Stimulated activated CD8-positive, alpha-beta memory T cell treated with anti-CD3 and anti-CD28 coated beads, Interleukin-4, amount 100 ng/mL, for 24 hours (primary cell): ENCODE measurements around the gene CHAD.
"Not testable (repeated sequence)": the region's sequence is repeated elsewhere in the genome, so short reads cannot be mapped to it uniquely, and the experiment has no call there.

ENCODE experiments used
- DNase-seq: peaks from one replicate; pipeline ENCODE4 v3.0.0-alpha.2; 2020; ENCODE audit warnings: low read depth

Gene CHAD

GRCh38 chr17:50473901-50474300 lies 5.2 kb upstream of the CHAD start:
- DNase-seq = no peak

DNA sequence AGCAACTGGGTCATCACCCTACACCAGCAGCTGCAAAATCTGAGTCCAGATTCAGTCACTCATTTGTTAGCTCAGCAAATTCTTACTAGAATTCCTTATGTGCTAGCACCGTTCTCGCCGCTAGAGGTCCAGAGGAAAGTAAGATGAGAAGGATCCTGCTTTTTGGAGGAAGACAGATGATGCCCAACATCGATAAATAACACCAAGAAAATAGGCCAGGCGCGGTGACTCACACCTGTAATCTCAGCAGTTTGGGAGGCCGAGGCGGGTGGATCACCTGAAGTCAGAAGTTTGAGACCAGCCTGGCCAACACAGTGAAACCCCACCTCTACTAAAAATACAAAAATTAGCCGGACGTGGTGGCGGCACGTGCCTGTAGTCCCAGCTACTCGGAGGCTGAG lies 4.1 kb upstream of the CHAD start:
- DNase-seq = not testable (repeated sequence)

DNA sequence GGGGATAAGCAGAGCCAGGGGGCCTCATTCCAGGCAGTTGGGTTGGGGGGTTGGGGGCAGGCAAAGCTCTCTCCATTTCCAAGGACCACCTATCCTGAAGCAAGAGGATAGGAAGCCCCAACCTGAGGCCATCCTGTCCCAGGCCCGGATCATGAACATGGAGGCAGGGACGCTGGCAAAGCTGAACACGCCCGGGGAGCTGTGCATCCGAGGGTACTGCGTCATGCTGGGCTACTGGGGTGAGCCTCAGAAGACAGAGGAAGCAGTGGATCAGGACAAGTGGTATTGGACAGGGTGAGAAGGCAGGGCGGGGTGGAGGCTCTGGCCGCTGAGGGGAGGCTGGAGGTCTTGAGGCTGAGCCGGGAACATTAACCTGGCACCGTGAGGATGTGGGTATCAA lies 3.6 kb upstream of the CHAD start:
- no peak for DNase-seq

- no peak for DNase-seq
These were observed 2.6 kb upstream of the CHAD start for GRCh38 chr17:50471009-50471905.

DNA sequence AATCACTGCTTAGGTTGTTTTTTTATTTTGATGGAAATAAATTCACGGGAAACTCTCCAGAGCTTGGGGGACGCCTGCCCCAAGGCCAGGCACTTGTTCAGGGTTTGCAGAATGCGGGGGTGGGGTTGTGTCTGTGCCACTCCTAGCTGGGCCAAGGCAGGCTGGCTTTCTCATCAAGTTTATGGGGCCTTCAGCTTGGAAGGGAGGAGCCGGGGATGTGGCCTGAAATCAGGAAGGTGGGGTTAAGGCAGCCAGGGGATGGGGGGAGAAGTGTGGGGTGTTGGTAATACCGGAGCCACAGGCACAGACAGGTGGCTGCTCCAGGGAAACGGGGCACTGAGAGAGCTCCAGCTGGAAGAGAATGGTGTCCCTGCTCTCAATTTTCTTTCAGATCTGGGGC lies 1.7 kb upstream of the CHAD start:
- DNase-seq = no peak

DNA sequence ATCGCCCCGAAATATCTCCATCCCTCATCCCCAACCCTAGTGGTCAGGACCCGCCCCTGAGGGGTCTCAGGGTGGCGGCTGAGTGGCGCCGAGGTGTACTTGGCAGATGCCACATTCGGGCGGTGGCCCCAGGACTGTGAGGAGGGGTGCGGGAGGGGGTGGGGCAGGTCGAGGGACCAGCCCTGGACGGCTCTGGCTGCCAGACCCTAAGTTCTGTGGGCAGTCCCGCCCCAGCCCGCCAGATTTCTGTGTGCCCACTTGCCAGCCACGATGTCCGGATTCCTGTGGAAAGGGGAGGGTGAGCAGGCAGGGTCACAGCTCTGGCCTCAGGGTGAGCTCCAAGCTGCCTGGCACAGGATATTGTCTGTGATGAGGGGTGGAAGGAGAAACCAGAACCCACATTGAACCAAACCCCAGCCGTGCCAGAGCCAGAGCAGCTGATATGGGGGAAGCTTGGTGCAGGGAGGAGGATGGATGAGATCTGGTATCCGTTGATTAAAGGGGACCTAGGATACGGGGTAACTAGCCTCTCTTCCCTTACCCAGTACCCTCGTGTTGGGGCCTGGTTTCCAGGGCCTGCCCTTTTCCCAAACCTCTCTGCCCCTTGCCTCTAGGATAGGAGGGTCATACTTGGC lies 1.1 kb upstream of the CHAD start:
- DNase-seq = no peak

DNA sequence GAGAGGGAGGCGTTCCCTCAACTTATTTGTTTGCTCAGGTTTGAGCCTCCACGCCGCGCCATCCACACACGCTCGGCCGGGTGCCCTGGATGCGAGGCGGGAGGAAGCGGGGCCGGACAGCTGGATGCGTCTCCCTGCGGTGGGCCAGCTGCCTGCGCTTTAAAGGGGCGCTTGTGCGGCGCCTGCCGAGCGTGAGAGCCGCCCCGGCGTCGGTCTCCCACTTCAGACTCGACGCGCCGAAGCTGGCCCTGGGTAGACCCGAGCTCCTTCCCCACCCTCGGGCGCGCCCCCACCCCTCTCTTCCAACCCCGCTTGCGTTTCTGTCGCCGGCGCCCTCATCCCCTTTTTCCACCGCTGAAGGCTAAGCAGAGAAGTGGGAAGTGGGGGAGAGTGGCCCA lies 527 bp upstream of the CHAD start:
- DNase-seq = no peak

GRCh38 chr17:50467855-50468303 lies 801 bp downstream of the CHAD start:
- DNase-seq = no peak

DNA sequence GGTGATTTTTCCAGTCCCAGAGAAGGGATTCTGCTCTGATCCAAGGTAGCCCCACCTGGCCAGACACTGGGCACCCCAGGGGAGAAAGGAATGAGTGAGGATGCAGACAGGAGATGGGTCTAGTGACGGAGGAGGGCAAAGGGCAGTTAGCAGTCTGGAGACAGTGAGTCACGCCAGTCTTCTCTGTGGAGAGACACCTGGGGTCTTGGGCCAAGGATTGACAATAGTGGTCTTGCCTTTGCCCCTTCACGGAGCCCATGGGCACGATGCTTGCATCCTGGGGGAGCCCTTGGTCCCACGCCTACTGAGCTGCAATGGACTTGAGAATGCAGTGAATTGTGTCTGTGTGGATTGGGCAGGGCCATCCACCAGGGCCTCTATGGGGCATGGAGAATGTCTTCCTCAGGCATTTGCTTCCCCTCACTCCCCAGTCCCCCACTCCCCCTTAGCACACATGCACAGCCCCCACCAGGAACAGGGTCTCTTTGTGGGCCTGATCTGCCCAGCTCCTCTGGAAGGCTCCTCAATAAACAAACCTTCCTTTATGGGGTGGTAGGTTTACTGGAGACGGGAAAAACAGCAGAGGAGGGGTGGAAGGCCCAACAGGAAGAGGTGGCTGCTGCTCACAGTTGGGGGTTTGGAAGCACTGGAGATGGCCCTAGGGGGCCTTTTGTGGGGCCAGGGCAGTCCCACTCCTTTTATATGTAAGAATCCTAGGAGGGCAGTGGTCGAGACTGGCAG lies 1.4 kb downstream of the CHAD start:
- DNase-seq = no peak

DNA sequence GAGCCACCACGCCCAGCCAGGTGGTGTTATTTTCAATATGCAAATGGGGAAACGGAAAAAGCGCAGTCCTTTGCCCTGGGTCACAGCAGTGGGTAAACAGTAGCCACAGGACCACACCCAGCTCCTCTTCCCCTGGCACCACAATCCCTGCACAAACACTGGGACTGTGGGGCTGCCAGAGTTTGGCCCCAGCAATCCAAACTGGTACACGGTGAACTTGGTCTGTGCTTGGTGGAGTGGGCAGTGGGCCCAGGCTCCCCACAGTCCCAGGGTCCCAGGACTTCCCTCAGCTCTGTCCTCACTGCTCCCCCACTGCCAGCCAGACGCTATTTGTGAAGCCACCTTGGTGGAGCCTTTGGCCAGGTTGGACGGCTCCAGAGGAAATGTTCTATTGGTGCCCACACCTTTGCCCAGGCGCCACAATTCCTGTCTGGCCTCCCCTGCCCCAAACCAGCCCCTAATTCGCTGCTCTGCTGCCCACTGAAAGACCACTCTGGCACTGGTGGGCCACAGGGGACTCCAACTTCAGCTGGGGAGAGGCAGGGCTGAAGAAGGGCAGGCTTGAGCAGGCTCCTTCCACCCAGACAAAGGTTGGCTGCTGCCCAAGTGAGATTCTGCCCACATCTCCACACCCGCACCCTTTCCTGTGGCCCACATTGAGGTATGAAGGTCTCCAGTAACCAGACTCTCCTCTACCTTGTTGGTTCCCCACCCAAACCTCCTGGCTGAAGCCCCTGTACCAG lies 2.1 kb downstream of the CHAD start:
- DNase-seq = no peak

DNA sequence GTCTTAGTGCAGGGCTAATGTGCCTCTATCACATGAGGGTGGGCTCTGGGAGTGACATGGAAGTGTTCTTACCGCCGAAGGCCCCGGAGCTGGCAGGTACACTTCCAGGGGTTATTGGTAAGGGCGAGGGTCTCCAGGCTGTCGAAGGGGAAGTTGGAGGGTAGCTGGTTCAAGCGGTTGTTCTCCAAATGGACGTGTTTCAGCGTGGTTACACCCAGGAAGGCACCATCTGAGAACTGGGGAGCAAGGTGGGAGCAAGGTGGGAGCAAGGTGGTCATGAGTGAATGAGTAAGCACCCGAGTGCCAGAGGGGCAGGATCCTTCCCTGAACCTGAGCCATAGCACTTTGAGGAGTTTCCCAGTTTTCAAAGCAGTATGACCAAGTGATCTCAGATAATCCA lies 3.0 kb downstream of the CHAD start:
- no peak for DNase-seq

DNA sequence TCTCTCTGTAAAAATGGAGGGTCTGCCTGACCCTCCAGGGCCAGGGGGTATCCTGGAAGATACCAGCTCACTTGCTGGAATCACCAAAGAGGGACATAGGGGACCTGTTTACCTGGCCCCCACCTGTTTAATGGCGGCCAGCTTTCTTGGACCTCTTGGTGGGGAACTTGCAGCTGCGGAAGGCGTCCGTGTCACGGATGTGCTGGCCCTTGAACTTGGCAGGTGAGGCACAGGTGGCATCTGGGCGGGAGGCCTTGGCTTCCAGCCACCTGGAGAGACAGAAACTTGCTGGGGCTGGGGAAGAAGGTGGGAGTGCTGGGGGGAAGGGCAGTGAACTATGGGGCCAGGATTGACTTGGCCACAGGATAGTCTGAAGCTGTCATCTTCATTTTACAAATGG lies 3.5 kb downstream of the CHAD start:
- DNase-seq = no peak

DNA sequence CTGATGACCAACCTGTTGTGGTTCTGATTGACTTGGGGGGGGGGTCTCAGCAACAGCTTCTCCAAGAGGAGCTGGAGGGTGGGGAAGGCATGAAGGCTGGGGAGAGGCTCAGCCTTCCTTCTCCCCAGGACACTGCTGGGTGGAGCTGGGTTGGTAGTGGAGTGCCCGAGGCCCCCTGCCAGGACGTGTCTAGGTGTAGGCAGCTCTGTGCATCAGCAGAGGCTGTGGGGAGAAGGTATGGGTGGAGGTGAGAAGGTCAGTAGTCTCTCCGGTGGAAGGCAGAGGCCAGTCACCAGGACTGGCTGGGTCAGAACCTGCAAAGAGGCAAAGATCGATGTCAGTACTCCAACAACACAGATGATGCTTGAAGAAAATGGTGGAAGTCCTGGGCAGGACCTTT lies 3.9 kb downstream of the CHAD start:
- no peak for DNase-seq

DNA sequence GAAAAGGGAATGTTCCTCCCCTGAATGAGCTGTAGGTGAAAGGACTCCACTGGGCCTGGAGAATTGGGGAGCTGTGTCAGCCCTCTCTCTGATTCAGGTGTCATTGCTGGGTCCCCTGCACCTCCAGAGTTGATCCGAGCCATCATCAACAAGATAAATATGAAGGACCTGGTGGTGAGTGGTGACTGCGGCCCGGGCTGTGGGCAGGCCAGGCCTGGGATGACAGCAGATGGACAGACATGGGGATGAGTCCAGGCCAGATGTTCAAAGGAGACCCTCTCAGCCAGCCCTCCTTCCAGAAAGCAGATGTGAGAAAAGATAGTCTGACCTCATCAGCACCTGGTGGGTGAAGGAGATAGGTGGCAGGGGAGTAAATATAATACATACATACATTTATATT lies 4.6 kb downstream of the CHAD start:
- DNase-seq = no peak

GRCh38 chr17:50462446-50462845 lies 6.2 kb downstream of the CHAD start:
- DNase-seq = no peak

- no peak for DNase-seq
These were observed 7.0 kb downstream of the CHAD start for GRCh38 chr17:50461550-50462132.

GRCh38 chr17:50460831-50461526 lies 7.7 kb downstream of the CHAD start:
- no peak for DNase-seq

GRCh38 chr17:50459756-50460155 lies 8.9 kb downstream of the CHAD start:
- DNase-seq = no peak

GRCh38 chr17:50458701-50459676 lies 9.7 kb downstream of the CHAD start:
- no peak for DNase-seq

DNA sequence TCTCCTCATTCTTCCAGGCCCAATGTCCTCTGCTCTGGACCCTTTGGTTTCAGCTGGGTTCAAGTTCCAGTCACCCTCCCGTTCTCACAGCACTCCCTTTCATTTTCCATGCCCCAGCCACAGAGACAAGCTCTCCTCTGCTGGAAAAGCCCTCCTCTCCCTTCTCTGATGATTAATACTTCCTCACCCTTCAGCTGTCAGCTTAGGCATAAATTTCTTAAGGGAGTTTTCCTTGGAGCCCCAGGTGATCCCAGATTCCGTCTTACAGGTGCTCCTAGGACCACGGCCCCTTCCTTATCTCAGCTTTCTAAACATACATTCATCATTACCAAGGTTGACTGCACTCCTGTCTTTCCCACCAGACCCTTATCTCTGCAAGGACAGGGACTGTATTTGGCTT lies 10.4 kb downstream of the CHAD start:
- no peak for DNase-seq
